GM18870 (cell line): ENCODE measurements around the gene ADGRA1.
"Not testable (repeated sequence)": the region's sequence is repeated elsewhere in the genome, so short reads cannot be mapped to it uniquely, and the experiment has no call there.

Experiments used
- ATAC-seq: cut with Tn5 transposase; IDR thresholded peaks from one replicate; pipeline ENCODE4 v1.9.1; 2021; ENCODE audit warnings: moderate library complexity; ENCODE audit not compliant: unreplicated experiment

The ADGRA1 gene, protein sequence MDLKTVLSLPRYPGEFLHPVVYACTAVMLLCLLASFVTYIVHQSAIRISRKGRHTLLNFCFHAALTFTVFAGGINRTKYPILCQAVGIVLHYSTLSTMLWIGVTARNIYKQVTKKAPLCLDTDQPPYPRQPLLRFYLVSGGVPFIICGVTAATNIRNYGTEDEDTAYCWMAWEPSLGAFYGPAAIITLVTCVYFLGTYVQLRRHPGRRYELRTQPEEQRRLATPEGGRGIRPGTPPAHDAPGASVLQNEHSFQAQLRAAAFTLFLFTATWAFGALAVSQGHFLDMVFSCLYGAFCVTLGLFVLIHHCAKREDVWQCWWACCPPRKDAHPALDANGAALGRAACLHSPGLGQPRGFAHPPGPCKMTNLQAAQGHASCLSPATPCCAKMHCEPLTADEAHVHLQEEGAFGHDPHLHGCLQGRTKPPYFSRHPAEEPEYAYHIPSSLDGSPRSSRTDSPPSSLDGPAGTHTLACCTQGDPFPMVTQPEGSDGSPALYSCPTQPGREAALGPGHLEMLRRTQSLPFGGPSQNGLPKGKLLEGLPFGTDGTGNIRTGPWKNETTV

DNA sequence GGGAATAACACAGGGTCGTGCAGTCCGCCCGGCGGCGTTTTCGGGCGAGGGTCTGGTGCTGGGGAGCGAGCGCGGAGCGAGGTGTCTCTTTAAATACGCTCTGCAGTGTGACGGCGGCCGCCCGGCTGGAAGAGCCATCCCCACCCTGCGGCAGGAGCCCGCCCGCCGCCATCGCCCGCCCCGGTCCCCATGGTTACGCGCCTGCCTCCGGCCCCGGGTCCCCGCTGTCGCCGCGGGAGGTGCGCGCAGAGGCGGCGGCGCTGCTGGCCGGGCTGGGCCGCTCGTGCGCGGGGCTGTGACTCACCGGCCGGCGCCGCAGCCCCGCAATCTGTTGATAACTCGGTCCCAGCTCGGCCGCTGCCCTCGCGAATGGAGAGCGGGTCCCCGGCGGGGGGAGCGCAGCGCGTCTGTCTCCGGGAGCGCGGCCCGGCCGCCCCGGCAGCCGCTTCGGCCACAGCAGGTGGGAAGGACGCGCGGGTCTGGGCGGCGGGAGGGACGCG, at the start of gene ADGRA1:
ADGRA1 (plus strand) TSS at position 246 of the 500 bp plus-strand sequence. CDS start 986 bp downstream, outside the sequence.
- no peak for ATAC-seq

DNA sequence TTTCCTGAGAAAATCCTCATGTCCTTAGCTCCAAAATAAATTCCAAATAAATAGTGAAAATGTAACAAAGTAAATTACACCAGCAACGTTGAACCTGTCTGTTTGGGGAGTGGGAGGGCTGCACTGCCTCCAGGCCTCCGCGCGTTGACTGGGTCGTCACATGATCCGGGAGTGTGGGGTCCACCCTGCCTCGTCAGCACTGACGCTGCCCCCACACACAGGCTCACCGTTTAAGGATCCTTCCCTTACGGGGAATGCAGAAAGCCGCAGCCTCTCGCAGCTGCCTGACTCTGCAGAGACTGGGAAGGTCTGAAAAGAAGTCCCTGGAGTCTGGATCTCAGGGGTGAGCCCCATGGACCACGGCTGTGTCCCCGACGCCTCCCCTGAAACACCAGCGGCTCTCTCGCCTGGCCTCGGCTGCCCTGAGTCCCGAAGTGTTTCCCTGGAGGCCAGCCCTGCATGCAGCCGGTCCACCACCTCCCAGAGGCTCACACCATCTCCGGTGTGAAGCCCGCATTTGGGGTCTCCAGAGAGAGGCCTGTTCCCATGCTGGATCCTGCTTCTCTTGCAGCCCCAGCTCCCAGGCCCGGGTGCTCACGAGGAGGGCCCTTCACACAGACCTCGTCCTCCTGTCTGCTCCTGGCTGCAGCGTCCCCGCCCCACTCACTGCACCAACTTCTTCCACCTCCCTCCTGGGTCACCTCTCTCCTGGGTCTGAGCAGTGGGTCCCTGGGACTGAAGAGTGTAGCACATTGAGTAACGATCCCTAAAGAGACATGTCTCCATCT, 49.5 kb upstream of the ADGRA1 start:
- no peak for ATAC-seq

DNA sequence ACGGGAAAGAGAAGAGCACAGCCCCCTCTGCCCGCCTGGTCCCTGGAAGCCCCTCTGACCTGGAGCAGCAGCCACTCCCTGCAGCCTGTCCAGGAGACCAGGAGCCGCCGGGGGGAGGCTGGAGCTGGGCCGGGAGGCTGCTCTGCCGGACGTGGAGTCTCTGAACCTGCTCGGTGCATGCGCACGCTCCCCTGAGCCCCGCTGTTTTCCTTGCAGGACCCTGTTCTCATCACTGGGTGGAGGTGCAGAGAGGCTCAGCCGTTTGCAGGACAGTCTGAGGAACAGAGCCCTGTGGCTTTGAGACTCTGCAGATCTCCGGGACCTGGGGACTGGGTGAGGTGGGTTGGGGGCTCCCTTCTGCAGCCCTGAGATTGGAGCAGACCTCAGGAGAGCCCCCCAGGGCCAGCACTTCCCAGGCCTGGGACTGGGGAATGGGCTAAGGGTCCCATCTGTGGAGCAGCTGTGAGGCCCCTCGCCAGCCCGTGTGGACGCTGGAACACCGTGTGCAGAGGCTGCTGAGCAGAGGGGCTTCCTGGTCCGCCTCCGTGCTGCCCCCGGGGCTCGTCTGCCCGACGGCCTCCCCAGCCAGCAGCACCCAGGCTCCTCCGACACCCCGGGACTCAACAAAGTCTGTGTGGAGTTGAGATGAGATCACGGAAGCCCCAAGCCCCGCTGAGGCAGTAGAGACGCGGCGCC, 48.5 kb upstream of the ADGRA1 start:
- no peak for ATAC-seq

DNA sequence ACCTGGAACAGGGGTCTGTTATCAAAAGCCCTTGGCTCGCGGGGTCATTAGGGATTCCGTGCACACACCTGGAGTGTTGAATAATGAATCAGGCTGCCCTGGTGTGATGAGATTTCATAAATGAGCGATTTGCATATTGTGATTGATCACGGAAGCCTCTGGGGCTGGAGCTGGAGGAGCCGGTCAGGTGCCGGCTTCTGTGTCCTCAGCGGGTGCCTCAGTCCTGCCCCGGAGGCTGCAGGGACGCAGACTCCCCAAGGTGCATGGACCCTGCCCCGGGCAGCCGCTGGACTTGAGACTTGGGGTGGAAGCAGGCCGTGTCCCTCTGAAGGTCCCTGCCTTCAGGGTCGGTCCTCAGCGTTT, 47.9 kb upstream of the ADGRA1 start:
- no peak for ATAC-seq

DNA sequence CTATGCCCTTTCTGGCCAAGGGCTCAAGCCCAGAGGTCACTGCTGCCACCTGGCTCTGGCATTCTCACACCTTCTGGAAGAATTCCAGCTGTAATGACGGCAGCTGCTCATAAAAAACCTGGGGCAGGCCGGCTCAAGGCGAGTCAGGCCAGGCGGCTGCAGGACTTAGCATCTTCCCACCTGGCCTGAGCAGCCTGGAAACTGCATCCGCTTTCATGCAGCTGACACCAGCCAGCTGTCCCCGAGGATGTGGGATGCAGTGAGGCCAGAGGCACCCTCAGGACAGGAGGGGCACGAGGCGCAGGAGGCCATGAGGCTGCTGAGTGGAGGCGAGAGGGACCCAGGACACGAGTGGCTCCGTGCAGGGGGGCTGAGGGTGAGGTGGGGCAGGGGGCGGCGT, 47.5 kb upstream of the ADGRA1 start:
- ATAC-seq = no peak

DNA sequence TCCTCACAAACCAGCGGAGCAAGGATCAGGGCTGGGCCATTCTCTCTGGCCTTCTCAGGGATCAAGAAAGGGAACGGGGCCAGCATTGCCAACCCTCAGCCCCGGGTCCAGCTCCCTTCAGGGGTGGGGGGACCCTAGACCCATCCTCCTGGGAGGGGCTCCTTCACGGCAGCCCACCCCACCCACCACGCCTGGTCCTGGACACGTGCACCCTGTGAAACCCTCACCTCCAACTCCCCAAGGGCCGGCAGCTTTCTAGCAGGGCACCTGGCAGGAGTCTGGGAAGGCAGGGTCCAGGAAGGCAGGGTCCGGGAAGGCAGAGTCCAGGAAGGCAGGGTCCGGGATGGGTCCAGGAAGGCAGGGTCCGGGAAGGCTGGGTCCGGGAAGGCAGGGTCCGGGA, 46.6 kb upstream of the ADGRA1 start:
- no peak for ATAC-seq

DNA sequence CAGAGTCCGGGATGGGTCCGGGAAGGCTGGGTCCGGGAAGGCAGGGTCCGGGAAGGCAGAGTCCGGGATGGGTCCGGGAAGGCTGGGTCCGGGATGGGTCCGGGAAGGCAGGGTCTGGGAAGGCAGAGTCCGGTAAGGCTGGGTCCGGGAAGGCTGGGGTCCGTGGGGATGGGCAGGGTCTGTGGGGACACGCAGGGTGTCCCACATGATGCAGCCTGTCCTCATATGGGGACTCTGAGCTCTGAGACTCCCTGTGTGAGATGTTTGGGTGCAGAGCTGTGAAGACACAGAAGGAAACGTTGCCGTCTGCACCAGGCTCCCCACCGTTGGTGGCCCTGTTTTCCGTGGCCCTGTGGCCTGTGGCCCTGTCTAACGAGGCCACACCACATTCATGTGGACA, 45.7 kb upstream of the ADGRA1 start:
- ATAC-seq = no peak

DNA sequence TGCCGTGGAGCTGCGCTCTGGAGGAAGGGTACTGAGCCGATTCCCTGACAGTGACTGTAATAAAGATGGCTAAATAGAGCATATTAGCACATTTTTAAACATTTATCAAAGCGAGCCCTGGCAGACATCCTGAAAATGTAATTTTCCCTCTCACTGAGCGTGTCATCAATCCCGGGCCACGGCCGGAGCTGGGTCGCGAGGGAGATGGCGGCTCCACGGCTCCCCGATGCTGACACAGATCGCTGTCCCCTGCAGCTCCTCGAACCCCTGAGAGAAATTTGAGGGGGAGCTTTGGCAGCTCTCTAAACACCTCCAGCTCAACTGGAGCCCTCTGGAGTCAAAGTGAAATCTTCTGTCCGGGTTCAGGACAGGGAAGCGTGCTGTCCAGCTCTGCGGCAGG, 44.9 kb upstream of the ADGRA1 start:
- no peak for ATAC-seq

DNA sequence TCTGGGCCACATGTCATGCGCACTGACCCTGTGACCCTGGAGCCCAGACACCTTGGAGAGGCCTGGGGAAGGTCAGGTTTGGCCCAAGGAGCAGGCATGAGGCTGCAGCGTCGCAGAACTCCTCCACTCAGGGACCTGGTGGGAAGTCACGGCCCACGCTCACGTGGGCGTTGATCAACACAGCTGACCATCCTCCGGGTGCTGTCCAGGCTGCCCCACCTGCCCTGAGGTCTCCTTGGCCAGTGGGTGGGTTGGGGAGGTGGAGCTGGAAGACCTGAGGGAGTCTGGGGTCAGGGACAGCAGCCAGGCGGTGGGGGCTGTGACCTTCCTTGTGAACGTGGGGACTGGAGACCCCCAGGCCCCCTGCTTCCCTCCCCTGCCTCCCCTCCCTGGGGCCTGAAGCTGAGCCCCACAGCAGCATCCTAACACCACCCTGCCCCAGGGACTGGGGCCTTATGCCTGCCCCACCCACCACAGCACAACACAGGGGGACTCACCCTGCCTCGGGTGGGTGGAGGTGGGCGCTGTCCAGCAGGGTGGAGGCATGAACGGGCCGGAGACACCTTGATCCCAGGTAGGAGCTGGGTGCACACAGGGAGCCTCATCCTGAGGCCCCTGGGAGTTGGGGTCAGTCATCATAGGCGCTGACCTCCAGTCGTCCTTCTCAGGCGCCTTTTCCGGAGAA, 44.0 kb upstream of the ADGRA1 start:
- ATAC-seq = no peak

DNA sequence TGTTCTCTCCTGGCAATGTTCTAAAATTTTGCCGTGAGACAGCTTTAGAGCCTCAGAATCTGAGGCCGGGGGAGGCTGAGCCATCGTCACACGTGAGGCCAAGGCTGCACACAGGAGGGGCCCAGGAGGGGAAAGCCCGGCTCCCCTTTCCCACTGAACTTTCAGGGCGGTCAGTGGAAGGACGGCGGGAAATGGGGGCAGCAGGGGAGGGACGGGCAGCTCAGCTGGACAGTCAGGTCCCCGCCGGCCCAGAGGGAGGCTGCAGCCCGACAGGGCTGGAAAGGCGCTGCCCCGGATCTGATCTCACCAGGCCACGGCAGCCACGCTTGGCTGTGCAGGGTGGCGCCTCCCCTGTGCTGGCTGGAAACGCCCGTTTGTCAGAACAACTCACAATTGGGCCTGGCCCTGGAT, 43.3 kb upstream of the ADGRA1 start:
- ATAC-seq = no peak

DNA sequence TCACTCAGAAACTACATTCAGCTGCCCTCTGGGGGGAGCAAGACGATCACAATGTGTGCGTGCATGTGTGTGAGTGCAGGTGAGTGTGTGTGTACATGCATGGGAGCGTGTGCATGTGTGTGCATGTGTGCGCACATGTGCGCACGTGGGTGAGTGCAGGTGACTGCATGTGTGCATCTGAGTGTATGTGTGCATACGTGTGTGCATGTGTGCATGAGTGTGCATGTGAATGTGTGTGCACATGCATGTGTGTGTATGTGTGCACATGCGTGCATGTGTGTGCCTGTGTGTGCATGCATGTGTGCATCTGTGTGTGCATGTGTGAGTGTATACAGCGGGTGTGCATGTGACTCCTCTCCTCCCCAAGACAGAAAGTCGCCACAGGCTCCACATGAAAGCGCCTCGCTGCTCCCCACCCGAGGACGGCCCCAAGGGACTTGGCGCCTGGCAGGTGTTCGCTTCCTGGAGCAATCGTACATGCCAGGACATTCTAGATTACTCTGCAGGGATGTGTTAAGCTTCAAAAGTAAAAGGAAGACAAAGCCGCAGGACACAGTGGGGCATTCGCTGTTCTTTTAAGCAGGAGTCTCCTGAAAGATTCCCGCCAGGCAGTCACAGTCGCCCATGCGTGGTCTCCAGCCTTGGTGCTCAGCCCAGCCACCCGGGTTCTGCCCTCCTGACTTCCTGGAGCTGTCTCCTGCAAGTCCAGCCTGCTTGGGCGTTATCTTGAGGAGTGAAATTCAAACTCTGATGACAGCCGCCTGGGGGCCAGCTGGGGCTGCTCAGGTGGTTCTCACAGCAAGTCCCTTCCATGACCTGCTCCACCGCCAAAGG, 42.0 kb upstream of the ADGRA1 start:
- ATAC-seq = no peak

DNA sequence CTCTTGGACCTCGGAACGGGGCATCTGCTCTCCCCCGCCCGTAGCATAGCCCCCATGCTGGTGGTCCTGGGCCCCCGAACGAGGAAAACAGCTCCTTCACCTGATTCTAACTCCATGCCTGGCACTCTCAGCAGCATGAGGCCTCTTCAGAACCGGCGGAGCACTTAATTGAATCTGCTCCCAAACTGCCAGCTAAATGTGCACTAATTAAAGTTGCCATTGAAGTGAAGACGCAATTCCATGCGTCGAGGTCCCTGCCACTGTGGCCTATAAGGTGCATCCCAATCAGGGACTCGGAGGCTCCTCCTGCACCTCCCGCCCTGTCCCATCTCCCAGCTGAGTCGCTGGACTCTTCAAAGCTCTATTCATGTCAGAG, 41.3 kb upstream of the ADGRA1 start:
- ATAC-seq = no peak

DNA sequence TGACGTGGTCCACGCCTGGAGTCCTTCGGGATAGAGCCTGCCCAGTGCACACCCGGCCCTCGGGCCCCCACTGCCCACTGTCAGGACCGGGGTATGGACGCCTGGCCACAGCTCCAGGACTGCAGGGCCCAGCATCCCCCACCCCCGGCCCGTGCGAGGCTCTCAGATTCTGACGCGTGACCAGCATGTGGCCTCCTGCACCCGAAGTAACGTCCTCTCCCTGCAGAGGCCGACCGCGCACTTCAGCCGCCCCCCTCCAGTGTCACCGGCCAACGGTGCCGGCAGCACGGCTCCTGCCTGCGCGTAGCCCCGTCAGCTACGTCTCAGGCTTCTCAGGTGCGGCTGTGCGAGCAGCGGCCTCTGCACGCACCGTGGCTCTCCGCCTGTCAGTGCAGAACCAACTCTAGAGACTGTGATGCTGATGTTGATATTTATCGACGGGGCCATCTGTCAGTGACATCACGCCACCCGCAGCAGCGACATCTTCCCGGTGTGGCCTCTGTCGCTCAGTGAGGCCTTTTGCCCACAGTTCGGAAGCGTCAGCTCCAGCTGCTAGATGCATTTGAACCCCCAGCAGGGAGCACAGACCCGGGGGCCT, 40.1 kb upstream of the ADGRA1 start:
- no peak for ATAC-seq

DNA sequence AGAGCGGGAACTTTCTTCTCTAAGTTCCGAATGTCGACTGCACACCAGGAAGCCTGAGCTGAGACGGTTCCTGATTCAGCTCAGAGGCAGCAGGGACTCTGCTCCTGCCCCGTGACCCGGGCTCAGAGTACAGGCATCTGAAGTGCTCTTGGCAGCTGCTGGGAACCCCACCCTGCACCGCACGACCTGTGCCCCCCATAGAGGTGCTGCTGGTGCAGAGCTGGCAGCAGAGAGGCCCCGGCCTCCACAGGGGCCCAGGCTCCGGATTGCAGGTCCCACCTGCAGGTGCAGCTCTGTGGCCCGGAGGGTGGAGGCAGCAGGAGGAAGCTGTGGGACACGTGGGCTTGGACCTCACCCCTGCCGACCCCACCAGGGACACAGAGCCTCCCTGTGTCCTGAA, 39.5 kb upstream of the ADGRA1 start:
- no peak for ATAC-seq

DNA sequence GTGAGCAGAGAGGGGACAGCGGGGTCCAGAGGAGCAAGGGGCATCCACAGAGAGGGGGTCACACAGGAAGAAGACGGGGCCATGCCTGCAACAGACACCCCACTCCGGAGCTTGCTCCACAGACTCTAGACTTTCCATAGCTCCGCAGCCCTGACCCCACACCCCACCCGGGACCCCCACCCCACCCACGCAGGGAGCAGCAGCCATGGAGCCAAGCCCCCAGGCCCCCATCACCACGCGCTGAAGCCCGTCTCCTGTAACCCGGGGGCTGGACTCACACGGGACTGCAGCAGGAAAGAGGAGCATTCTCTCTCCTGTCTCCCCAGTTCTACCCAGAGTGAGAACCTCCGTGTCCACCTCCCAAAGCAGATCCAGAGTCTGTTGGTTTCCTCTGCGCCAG, 38.8 kb upstream of the ADGRA1 start:
- no peak for ATAC-seq

DNA sequence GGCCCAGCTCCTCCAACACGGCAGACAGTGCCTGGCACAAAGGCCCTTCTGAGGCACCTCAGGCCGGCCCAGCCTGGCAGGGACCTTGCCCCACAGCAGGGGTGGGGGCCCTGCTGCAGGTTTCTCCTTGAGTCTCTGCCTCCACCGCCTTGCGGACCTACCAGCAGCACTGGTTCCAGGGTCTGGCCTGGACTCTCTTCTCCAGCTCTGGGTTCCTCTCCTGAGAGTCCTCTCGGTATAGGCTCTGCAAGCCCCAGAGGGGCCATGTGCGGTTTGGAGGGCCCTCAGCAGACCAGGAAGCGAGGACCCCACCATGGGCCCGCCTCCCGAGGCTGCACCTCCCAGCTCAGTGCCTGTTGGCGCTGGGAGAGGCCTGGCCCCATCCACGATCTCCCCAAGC, 38.1 kb upstream of the ADGRA1 start:
- no peak for ATAC-seq

DNA sequence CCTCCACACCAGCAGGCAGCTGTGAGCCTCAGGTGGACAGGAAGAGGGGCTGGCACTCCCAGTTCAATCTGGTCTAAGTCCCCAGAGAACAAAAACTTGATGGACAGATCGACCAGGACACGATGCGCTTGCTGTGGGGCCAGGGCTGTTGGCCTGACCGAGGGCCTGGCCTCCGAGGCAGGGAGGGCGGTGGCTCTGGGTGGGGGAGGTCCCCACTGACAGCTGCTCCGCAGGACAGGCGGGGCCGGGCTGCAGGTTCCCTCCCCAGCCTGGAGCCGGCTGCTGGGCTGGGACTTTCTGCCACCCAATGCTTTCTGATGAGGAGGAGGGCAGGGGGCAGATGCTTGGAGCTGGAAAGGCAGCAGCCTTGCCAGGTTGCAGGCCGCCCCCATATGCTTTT, 37.4 kb upstream of the ADGRA1 start:
- ATAC-seq = no peak

DNA sequence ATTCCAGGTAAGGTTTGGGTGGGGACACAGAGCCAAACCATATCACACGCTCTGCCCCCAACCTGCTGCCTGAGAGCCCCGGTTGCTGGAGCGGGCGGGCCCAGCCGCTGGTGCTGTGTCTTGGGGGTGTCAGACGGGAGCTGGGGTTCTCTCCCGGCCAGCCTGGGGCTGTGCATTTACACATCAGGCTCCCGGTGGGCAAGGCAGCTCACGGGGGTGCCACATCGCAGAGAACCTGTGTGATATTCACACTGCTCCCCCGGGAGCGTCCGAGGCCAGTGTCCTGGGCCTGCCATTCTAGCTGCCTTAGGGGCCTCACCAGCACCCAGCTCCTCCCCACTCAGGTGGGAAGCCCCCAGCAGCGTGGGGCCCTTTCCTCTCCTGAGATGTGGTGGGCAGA, 35.6 kb upstream of the ADGRA1 start:
- no peak for ATAC-seq

DNA sequence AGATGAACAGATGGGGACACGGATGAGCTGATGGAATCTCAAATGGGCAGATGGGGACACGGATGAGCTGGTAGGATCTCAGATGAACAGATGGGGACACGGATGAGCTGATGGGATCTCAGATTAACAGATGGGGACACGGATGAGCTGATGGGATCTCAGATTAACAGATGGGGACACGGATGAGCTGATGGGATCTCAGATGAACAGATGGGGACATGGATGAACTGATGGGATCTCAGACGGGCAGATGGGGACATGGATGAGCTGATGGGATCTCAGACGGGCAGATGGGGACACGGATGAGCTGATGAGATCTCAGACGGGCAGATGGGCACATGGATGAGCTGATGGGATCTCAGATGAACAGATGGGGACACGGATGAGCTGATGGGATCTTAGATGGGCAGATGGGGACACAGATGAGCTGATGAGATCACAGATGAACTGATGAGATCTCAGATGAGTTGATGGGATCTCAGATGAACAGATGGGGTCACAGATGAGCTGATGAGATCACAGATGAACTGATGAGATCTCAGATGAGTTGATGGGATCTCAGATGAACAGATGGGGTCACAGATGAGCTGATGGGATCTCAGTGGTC, 34.1 kb upstream of the ADGRA1 start:
- not testable (repeated sequence) for ATAC-seq
